Esophagus squamous epithelium (tissue), 5 donors: ENCODE results near the gene SLFNL1. TPM values are rescaled to one million over a fixed set of nuclear protein-coding genes. Genes with fewer than 3 reads are reported as not detected.

Experiments used
- DNase-seq: peaks from one replicate; lab custom pipeline; 2025; lab: John Stamatoyannopoulos, UW
- H3K27ac ChIP-seq, 4 donors: fragments of 200-600 bp; sonication (generic); one replicate each; pipeline ENCODE4 v1.5.1; 2016 to 2019; ENCODE audit warnings: mild to moderate bottlenecking in 1 of 4
- H3K27me3 ChIP-seq, 4 donors: fragments of 200-600 bp; sonication (generic); 1 replicate in 3 of 4; 2 replicates in 1 of 4; pipeline versions ENCODE4 v1.5.1 to v1.6.0; 2017 to 2021; ENCODE audit warnings: antibody characterized with exemption in 1 of 4
- H3K36me3 ChIP-seq, 3 donors: fragments of 200-600 bp; sonication (generic); one replicate each; pipeline ENCODE4 v1.5.1; 2016 to 2019
- H3K4me1 ChIP-seq, 3 donors: fragments of 200-600 bp; sonication (generic); one replicate each; pipeline ENCODE4 v1.5.1; 2017 to 2019
- H3K4me3 ChIP-seq, 4 donors: fragments of 200-600 bp; sonication (generic); 1 replicate in 3 of 4; 2 replicates in 1 of 4; pipeline ENCODE4 v1.5.1; 2016 to 2019; ENCODE audit warnings: mild to moderate bottlenecking in 2 of 4, moderate library complexity in 1 of 4
- H3K9me3 ChIP-seq, 3 donors: fragments of 200-600 bp; sonication (generic); one replicate each; pipeline ENCODE4 v1.5.1; 2016 to 2019
- CTCF ChIP-seq, 6 experiments: fragments of 450-650 bp in 4 of 6; fragments of 200-600 bp in 2 of 6; sonication (generic) in 2 of 6; IDR thresholded peaks; one replicate each; pipeline ENCODE4 v1.5.1; 2016 to 2019; ENCODE audit warnings: antibody characterized with exemption in 6 of 6, mild to moderate bottlenecking in 4 of 6, moderate library complexity in 4 of 6
- POLR2A ChIP-seq, 4 donors: fragments of 450-650 bp; IDR thresholded peaks; one replicate each; pipeline ENCODE4 v1.6.1; 2017; ENCODE audit warnings: antibody characterized with exemption in 4 of 4, mild to moderate bottlenecking in 4 of 4, moderate library complexity in 3 of 4
- WGBS, 2 donors: methylation state at CpG; one replicate each; pipeline ENCODE4 v1.1.5; 2018; 5-methylcytosine and 5-hydroxymethylcytosine counted together
- intact Hi-C: fragments of 100-400 bp; cut with DNase I; formaldehyde crosslinking; loops from one replicate; pipeline ENCODE4 v1.15.0; 2022
- total RNA-seq, 4 donors: library from RNA; depleted of rRNA; stranded (reverse); fragments of >200 nt; gene quantifications; one replicate each; pipeline ENCODE4 v1.1.0, GENCODE V29; 2016
- donor health status: DM: yes; HTN: yes; CAD: no.

Gene SLFNL1
- total RNA-seq, 4 donors from 2014 or later: 0.49 to 0.76 TPM; not detected in 2

GRCh38 chr1:41015897-41016470 is 5.5 kb downstream of the SLFNL1 start:
- intact Hi-C loops: no loop called here
- TF ChIP-seq CTCF (IDR thresholded peaks at IDR 0.05) (no peak), POLR2A (IDR thresholded peaks at IDR 0.05) (no peak)
- peaks cover 0 to 17% (median 0%) of the 10 kb centered on the region in 3 donors for H3K4me1 ChIP-seq
- H3K27ac ChIP-seq: no peak overlapping the region
- H3K36me3 ChIP-seq: peaks cover 0 to 75% (median 12%) of the 10 kb centered on the region in 3 donors
- no peaks in the 10 kb centered on the region for H3K9me3 ChIP-seq
- DNase-seq: no peak
- 73 to 83% methylated on average over 3 to 4 of the region's 13 CpGs for WGBS, 2 donors
- H3K4me3 ChIP-seq: no peak overlapping the region
- no peaks in the 10 kb centered on the region for H3K27me3 ChIP-seq

GRCh38 chr1:41015281-41015896 is 6.1 kb downstream of the SLFNL1 start:
- peaks cover 0 to 22% (median 0%) of the 10 kb centered on the region in 3 donors for H3K4me1 ChIP-seq
- no peaks in the 10 kb centered on the region for H3K9me3 ChIP-seq
- H3K36me3 ChIP-seq: peaks cover 1 to 81% (median 12%) of the 10 kb centered on the region in 3 donors
- DNase-seq: no peak
- H3K27me3 ChIP-seq: no peaks in the 10 kb centered on the region
- 40 to 83% methylated on average over 1 to 2 of the region's 5 CpGs for WGBS, 2 donors
- intact Hi-C loops: no loop called here
- no peak overlapping the region for H3K27ac ChIP-seq
- TF ChIP-seq CTCF (IDR thresholded peaks at IDR 0.05) (no peak), POLR2A (IDR thresholded peaks at IDR 0.05) (no peak)
- H3K4me3 ChIP-seq: no peak overlapping the region

GRCh38 chr1:41014871-41015270 is 6.7 kb downstream of the SLFNL1 start:
- Histone ChIP-seq H3K27ac (no peak overlapping the region), H3K27me3 (no peaks in the 10 kb centered on the region), H3K36me3 (peaks cover 6 to 86% (median 12%) of the 10 kb centered on the region in 3 donors), H3K4me1 (peaks cover 0 to 24% (median 0%) of the 10 kb centered on the region in 3 donors), H3K9me3 (no peaks in the 10 kb centered on the region), H3K4me3 (no peak overlapping the region)
- DNase-seq: no peak
- intact Hi-C loops: no loop called here
- TF ChIP-seq CTCF (IDR thresholded peaks at IDR 0.05) (no peak), POLR2A (IDR thresholded peaks at IDR 0.05) (no peak)
- 68 to 70% methylated on average over 7 to 8 of the region's 8 CpGs for WGBS, 2 donors

DNA sequence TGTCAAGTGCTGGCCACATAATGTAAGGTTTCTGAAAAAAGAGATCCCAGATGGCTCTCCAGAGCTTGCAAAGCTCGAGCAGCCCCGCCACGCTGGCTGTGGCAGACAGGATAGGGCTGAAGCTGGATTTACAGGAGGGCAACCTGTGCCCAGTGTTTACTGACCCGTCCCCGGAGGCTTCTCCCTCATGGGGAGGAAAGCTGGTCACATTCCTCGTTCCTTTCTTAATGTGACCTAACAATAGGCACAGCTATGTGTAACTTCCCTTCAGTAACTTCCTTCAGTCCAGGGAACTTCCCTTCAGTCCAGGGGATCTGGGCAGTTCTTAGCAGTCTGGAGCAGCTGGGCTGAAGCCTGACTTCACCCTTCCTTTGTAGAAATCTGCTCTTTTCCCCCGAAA is 7.7 kb downstream of the SLFNL1 start:
- peaks cover 12 to 88% (median 13%) of the 10 kb centered on the region in 3 donors for H3K36me3 ChIP-seq
- no peak for TF ChIP-seq CTCF (IDR thresholded peaks at IDR 0.05)
- no peak for TF ChIP-seq POLR2A (IDR thresholded peaks at IDR 0.05)
- no peak for DNase-seq
- no peak overlapping the region for H3K4me3 ChIP-seq
- H3K27ac ChIP-seq: peak overlapping the region in 2 of 4 donors; percentile 42 to 61
- H3K27me3 ChIP-seq: no peaks in the 10 kb centered on the region
- peaks cover 0 to 24% (median 0%) of the 10 kb centered on the region in 3 donors for H3K4me1 ChIP-seq
- no peaks in the 10 kb centered on the region for H3K9me3 ChIP-seq
- intact Hi-C loops: no loop called here
- 63 to 87% methylated on average over 2 to 6 of the region's 7 CpGs for WGBS, 2 donors

GRCh38 chr1:41013024-41013423 is 8.5 kb downstream of the SLFNL1 start:
- intact Hi-C loops: no loop called here
- Histone ChIP-seq H3K9me3 (no peaks in the 10 kb centered on the region), H3K27me3 (no peaks in the 10 kb centered on the region), H3K4me1 (peaks cover 0 to 24% (median 0%) of the 10 kb centered on the region in 3 donors), H3K4me3 (no peak overlapping the region), H3K36me3 (peaks cover 12 to 90% (median 13%) of the 10 kb centered on the region in 3 donors), H3K27ac (no peak overlapping the region)
- no peak for DNase-seq
- WGBS, 2 donors: 74 to 78% methylated on average over 6 of the region's 6 CpGs
- no peak for TF ChIP-seq CTCF (IDR thresholded peaks at IDR 0.05)
- TF ChIP-seq POLR2A (IDR thresholded peaks at IDR 0.05): no peak
